ENCODE data around the gene OLFML1.

Gene OLFML1

DNA sequence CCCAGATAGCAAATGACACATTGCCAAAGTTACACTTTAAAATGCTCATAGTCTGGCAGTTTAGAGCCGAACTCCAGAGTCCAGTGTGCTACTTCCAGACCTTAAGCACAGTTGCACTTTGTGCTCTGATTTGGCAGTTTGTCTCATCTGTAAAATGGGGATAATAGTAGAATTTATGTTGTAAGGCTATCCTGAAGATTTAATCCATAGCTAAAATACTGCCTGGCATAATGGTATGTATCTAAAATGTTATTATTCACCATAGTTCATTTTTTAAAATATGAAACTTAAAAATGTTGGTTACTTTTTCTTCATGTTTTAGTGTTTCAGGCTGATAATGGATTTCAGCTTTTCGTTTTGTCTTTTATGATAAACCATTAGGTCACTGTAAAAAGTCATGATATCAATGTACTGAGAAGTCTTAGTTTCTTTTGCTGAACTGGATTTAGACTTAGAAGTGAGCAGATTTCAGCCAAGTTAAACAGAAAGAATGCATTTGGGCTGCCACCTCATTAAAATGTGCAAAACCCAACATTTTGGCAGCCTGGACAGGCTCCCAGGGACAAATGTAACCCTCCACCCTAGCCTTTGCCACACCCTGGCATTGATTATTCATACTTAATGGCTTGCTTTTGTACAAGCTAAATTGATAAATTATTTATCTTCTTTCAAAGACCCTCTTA is 933 bp downstream of the OLFML1 start:
- in situ Hi-C loops (cut with HindIII; ENCODE audit: low sequenced_read_pairs), result no loop called here
- TF ChIP-seq CTCF (IDR thresholded peaks at IDR 0.05; ENCODE audit: low read depth, low read length), result no peak
- H3K4me3 ChIP-seq (ENCODE audit: low read depth, low read length), result no peak overlapping the region
- DNase-seq (ENCODE audit: low read depth, low spot score), result no peak

GRCh38 chr11:7486781-7487140 is 1.5 kb downstream of the OLFML1 start:
- no peak for TF ChIP-seq CTCF (IDR thresholded peaks at IDR 0.05; ENCODE audit: low read depth, low read length)

DNA sequence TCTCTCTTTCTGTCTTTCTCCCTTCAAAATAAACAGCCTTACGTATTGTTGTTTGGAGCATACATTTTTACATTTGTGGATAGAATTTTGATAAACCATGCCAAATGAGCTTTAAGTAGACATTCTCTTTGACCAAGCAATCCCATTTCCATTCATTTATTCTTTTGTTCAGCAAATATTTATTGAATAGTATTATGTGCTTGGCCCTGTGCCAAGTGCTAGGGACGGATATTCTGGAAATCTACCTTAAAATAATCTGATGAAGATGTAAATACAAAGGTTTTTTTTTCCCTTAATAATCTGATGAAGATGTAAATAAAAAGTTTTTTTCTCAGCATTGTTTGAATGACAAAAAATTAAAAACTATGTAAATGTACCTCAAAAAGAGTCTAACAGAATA is 2.1 kb downstream of the OLFML1 start:
- DNase-seq (ENCODE audit: low read depth, low spot score), result no peak
- H3K4me3 ChIP-seq (ENCODE audit: low read depth, low read length), result no peak overlapping the region
- no peak for TF ChIP-seq CTCF (IDR thresholded peaks at IDR 0.05; ENCODE audit: low read depth, low read length)
- in situ Hi-C loops (cut with HindIII; ENCODE audit: low sequenced_read_pairs), result no loop called here

More at GRCh38 chr11:7486781-7487140, 1.5 kb downstream of the OLFML1 start:
- no peak overlapping the region for H3K4me3 ChIP-seq (ENCODE audit: low read depth, low read length)
- in situ Hi-C loops (cut with HindIII; ENCODE audit: low sequenced_read_pairs), result no loop called here
- no peak for DNase-seq (ENCODE audit: low read depth, low spot score)

GRCh38 chr11:7488681-7489080 is 3.4 kb downstream of the OLFML1 start:
- no peak for TF ChIP-seq CTCF (IDR thresholded peaks at IDR 0.05; ENCODE audit: low read depth, low read length)
- DNase-seq (ENCODE audit: low read depth, low spot score), result no peak
- H3K4me3 ChIP-seq (ENCODE audit: low read depth, low read length), result no peak overlapping the region
- in situ Hi-C loops (cut with HindIII; ENCODE audit: low sequenced_read_pairs), result no loop called here

DNA sequence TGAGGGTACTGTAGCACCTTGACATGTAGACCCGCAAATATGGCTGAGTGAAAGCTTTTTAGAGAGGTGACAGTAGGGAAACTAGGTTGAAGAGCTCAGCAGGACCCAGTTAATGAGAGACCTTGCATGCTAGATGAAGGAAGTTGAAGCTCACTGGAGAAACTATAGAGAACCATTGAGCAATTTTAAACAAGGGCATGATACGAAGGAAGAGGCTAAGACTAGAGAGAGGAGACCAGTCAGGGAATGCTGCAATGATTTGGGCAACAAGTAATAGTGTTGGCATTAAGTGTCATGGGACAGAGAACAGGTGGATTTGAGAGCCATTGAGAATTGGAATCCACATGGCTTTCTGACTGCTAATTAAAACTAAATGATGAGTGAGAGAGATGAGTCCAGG is 4.1 kb downstream of the OLFML1 start:
- no peak for DNase-seq (ENCODE audit: low read depth, low spot score)
- in situ Hi-C loops (cut with HindIII; ENCODE audit: low sequenced_read_pairs), result no loop called here
- no peak overlapping the region for H3K4me3 ChIP-seq (ENCODE audit: low read depth, low read length)
- no peak for TF ChIP-seq CTCF (IDR thresholded peaks at IDR 0.05; ENCODE audit: low read depth, low read length)

GRCh38 chr11:7490054-7490453 is 4.7 kb downstream of the OLFML1 start:
- DNase-seq (ENCODE audit: low read depth, low spot score), result peak; percentile 7
- no peak overlapping the region for H3K4me3 ChIP-seq (ENCODE audit: low read depth, low read length)
- in situ Hi-C loops (cut with HindIII; ENCODE audit: low sequenced_read_pairs), result no loop called here
- TF ChIP-seq CTCF (IDR thresholded peaks at IDR 0.05; ENCODE audit: low read depth, low read length), result no peak
